GM12864 (cell line): Measurements from ENCODE around the gene CDH12.

ENCODE experiments used
- DNase-seq: peaks from one replicate; pipeline ENCODE4 v3.0.0-alpha.2; 2011; ENCODE audit warnings: low read depth
- H3K4me3 ChIP-seq: 2 replicates; pipeline ENCODE4 v1.5.1; 2011; ENCODE audit warnings: mild to moderate bottlenecking, low read depth, low read length, control low read depth
- TF ChIP-seq, protein P1 (sequence below): IDR thresholded peaks from 2 replicates; pipeline ENCODE4 v1.5.1; 2011; ENCODE audit warnings: low read depth, mild to moderate bottlenecking, moderate library complexity, low read length, control low read depth, inconsistent platforms; ENCODE audit errors: missing control alignments

Gene CDH12

GRCh38 chr5:22734907-22735306, 118.2 kb downstream of the CDH12 start:
- DNase-seq, result no peak
- TF ChIP-seq, protein P1, sequence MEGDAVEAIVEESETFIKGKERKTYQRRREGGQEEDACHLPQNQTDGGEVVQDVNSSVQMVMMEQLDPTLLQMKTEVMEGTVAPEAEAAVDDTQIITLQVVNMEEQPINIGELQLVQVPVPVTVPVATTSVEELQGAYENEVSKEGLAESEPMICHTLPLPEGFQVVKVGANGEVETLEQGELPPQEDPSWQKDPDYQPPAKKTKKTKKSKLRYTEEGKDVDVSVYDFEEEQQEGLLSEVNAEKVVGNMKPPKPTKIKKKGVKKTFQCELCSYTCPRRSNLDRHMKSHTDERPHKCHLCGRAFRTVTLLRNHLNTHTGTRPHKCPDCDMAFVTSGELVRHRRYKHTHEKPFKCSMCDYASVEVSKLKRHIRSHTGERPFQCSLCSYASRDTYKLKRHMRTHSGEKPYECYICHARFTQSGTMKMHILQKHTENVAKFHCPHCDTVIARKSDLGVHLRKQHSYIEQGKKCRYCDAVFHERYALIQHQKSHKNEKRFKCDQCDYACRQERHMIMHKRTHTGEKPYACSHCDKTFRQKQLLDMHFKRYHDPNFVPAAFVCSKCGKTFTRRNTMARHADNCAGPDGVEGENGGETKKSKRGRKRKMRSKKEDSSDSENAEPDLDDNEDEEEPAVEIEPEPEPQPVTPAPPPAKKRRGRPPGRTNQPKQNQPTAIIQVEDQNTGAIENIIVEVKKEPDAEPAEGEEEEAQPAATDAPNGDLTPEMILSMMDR, result no peak
- no peak overlapping the region for H3K4me3 ChIP-seq

DNA sequence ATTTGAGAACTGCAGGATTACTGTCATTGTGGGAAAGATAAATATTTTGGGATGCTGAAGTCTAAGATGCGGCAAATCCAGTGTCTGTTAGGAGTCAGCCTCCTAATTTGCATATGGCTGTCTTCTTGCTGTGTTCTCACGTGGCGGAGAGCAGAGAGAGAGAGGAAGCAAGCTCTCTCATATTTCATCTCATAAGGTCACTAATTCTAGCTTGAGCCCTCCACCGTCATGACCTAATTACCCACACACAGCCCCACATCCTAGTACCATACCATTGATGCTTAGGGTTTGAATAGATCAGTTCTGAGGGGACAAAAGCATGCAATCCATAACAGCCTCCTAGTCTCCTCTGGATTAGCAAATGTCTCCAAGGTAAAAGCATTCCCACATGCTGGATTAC, 124.5 kb downstream of the CDH12 start:
- no peak for DNase-seq
- TF ChIP-seq, protein P1, result no peak
- no peak overlapping the region for H3K4me3 ChIP-seq

GRCh38 chr5:22722491-22722890, 130.7 kb downstream of the CDH12 start:
- no peak overlapping the region for H3K4me3 ChIP-seq
- TF ChIP-seq, protein P1, result no peak
- DNase-seq, result no peak

GRCh38 chr5:22722056-22722455, 131.1 kb downstream of the CDH12 start:
- DNase-seq, result no peak
- TF ChIP-seq, protein P1, result no peak
- H3K4me3 ChIP-seq, result no peak overlapping the region

GRCh38 chr5:22719842-22720241, 133.3 kb downstream of the CDH12 start:
- TF ChIP-seq, protein P1, result no peak
- H3K4me3 ChIP-seq, result no peak overlapping the region
- no peak for DNase-seq

- TF ChIP-seq, protein P1, result no peak
Observed at GRCh38 chr5:22710660-22711059, 142.5 kb downstream of the CDH12 start.

DNA sequence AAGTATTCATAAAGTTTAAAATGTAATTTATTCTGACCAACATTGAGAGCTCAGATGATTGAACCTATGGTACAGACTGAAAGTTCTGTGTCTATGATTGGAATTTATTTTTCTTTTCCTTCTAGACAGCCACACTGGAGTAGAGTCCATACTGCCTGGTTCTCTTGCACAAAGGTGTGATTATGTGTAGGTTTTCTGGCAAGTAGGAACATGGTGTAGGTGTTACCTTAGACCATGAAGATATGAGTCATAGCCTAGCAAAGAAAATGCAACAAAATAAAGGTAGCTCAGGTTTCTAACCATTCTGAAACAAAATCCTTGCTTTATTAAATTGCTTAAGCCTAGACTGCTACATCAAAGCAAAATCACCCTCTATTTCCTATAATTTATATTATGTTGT, 143.4 kb downstream of the CDH12 start:
- DNase-seq, result no peak
- H3K4me3 ChIP-seq, result no peak overlapping the region
- TF ChIP-seq, protein P1, result no peak

More at GRCh38 chr5:22710660-22711059, 142.5 kb downstream of the CDH12 start:
- H3K4me3 ChIP-seq, result no peak overlapping the region
- no peak for DNase-seq
